ENCODE results near the gene SAC3D1. TPM values are rescaled to one million over a fixed set of nuclear protein-coding genes. Genes with fewer than 3 reads are reported as not detected.

The SAC3D1 gene
- total and polyA plus RNA-seq, 9 of the 15 experiments (the other 6 are each of a cell fraction or from before 2014, with no cell fraction given) = 0.20 to 35.2 (median 5.8) TPM

- TF ChIP-seq REST (IDR thresholded peaks at IDR 0.05; ENCODE audit: borderline replicate concordance) = peak; percentile 24; the same call in 1 of the 2 replicates
- TF ChIP-seq REST (CRISPR knock-in tag; IDR thresholded peaks at IDR 0.05; ENCODE audit: low read depth) = peak; percentile 40; the same call in 1 of the 2 replicates
- no peak for TF ChIP-seq THRB (CRISPR knock-in tag; conservative IDR thresholded peaks at IDR 0.05)
- TF ChIP-seq MYC (IDR thresholded peaks at IDR 0.05; ENCODE audit: low read depth, low read length) = peak; percentile 46; the same call in 1 of the 2 replicates
- TF ChIP-seq MYC (CRISPR knock-in tag; IDR thresholded peaks at IDR 0.05; ENCODE audit: borderline replicate concordance, low read depth) = peak; percentile 65; the same call in 1 of the 2 replicates
- no peak for TF ChIP-seq HMG20A (CRISPR knock-in tag; conservative IDR thresholded peaks at IDR 0.05)
- TF ChIP-seq POLR2AphosphoS5 (IDR thresholded peaks at IDR 0.05; ENCODE audit: control insufficient read depth, insufficient read depth, low read depth, low read length) = peak; percentile 47; the same call in 1 of the 2 replicates
- no peak for TF ChIP-seq SRSF1 (IDR thresholded peaks at IDR 0.05; ENCODE audit: low read depth, low read length)
- no peak for TF ChIP-seq PTRF (tag; IDR thresholded peaks at IDR 0.05)
- no peak for TF ChIP-seq HDGF (IDR thresholded peaks at IDR 0.05)
- no peak for TF ChIP-seq HEY1 (CRISPR knock-in tag; IDR thresholded peaks at IDR 0.05; ENCODE audit: borderline replicate concordance)
- no peak for TF ChIP-seq CUX1 (CRISPR knock-in tag; IDR thresholded peaks at IDR 0.05)
Observed at GRCh38 chr11:65040847-65041622, at the start of gene SAC3D1 (continued).
